ENCODE measurements around the gene COMT. TPM values are rescaled to one million over a fixed set of nuclear protein-coding genes. Genes with fewer than 3 reads are reported as not detected.

COMT gene
- total RNA-seq, 1 experiment from 2014 or later: 96.0 TPM

GRCh38 chr22:19990188-19990587 lies 48.6 kb downstream of the COMT start:
- BruUV-seq (replicated peaks): no TSS peak
- Mint-ChIP-seq H3K4me3 (ENCODE audit: unreplicated experiment) (no peak overlapping the region), H3K27me3 (ENCODE audit: insufficient read depth, unreplicated experiment) (no peaks in the 10 kb centered on the region), H3K36me3 (ENCODE audit: insufficient read depth, unreplicated experiment) (no peaks in the 10 kb centered on the region), H3K27ac (ENCODE audit: unreplicated experiment) (no peak overlapping the region), H3K9me3 (ENCODE audit: unreplicated experiment) (no peaks in the 10 kb centered on the region), H3K4me1 (ENCODE audit: low read depth, unreplicated experiment) (no peaks in the 10 kb centered on the region)
- CTCF ChIA-PET: no interaction called here
- intact Hi-C loops (cut with micrococcal nuclease; ENCODE audit: unreplicated experiment): no loop called here
- Histone ChIP-seq H3K27me3 (replicated peaks; ENCODE audit: control insufficient read depth, insufficient read depth, low read length) (no peaks in the 10 kb centered on the region), H3K4me3 (ENCODE audit: low read depth, low read length) (no peak overlapping the region), H3K9me3 (no peaks in the 10 kb centered on the region), H3K36me3 (ENCODE audit: control insufficient read depth, insufficient read depth, low read length) (no peaks in the 10 kb centered on the region), H3K4me1 (no peaks in the 10 kb centered on the region)
- DNase-seq: no peak
- no peak for TF ChIP-seq CTCF (IDR thresholded peaks at IDR 0.05; ENCODE audit: insufficient read depth in 1 of 2, low read depth in 1 of 2, low read length in 1 of 2, severe bottlenecking in 1 of 2, unreplicated experiment in 1 of 2)
- POLR2A ChIA-PET: no interaction called here

GRCh38 chr22:19990609-19991394 lies 49.2 kb downstream of the COMT start:
- H3K4me1 Mint-ChIP-seq (ENCODE audit: low read depth, unreplicated experiment): no peaks in the 10 kb centered on the region

GRCh38 chr22:19991395-19991644 lies 49.7 kb downstream of the COMT start:
- Histone ChIP-seq H3K36me3 (ENCODE audit: control insufficient read depth, insufficient read depth, low read length) (no peaks in the 10 kb centered on the region), H3K9me3 (no peaks in the 10 kb centered on the region), H3K4me3 (ENCODE audit: low read depth, low read length) (no peak overlapping the region), H3K4me1 (no peaks in the 10 kb centered on the region), H3K27me3 (replicated peaks; ENCODE audit: control insufficient read depth, insufficient read depth, low read length) (no peaks in the 10 kb centered on the region)
- intact Hi-C loops (cut with micrococcal nuclease; ENCODE audit: unreplicated experiment): no loop called here
- Mint-ChIP-seq H3K9me3 (ENCODE audit: unreplicated experiment) (no peaks in the 10 kb centered on the region), H3K4me3 (ENCODE audit: unreplicated experiment) (no peak overlapping the region), H3K4me1 (ENCODE audit: low read depth, unreplicated experiment) (no peaks in the 10 kb centered on the region), H3K36me3 (ENCODE audit: insufficient read depth, unreplicated experiment) (no peaks in the 10 kb centered on the region), H3K27ac (ENCODE audit: unreplicated experiment) (no peak overlapping the region), H3K27me3 (ENCODE audit: insufficient read depth, unreplicated experiment) (no peaks in the 10 kb centered on the region)
- no peak for TF ChIP-seq CTCF (IDR thresholded peaks at IDR 0.05; ENCODE audit: insufficient read depth in 1 of 2, low read depth in 1 of 2, low read length in 1 of 2, severe bottlenecking in 1 of 2, unreplicated experiment in 1 of 2)
- POLR2A ChIA-PET: no interaction called here
- CTCF ChIA-PET: no interaction called here
- no TSS peak for BruUV-seq (replicated peaks)
- no peak for DNase-seq

More at GRCh38 chr22:19990609-19991394, 49.2 kb downstream of the COMT start:
- intact Hi-C loops (cut with micrococcal nuclease; ENCODE audit: unreplicated experiment): no loop called here
- POLR2A ChIA-PET: no interaction called here
- Histone ChIP-seq H3K4me1 (no peaks in the 10 kb centered on the region), H3K4me3 (ENCODE audit: low read depth, low read length) (no peak overlapping the region), H3K9me3 (no peaks in the 10 kb centered on the region), H3K36me3 (ENCODE audit: control insufficient read depth, insufficient read depth, low read length) (no peaks in the 10 kb centered on the region), H3K27me3 (replicated peaks; ENCODE audit: control insufficient read depth, insufficient read depth, low read length) (no peaks in the 10 kb centered on the region)
- Mint-ChIP-seq H3K4me3 (ENCODE audit: unreplicated experiment) (no peak overlapping the region), H3K27me3 (ENCODE audit: insufficient read depth, unreplicated experiment) (no peaks in the 10 kb centered on the region), H3K27ac (ENCODE audit: unreplicated experiment) (no peak overlapping the region), H3K36me3 (ENCODE audit: insufficient read depth, unreplicated experiment) (no peaks in the 10 kb centered on the region), H3K9me3 (ENCODE audit: unreplicated experiment) (no peaks in the 10 kb centered on the region)
- CTCF ChIA-PET: no interaction called here
- BruUV-seq (replicated peaks): no TSS peak
- no peak for TF ChIP-seq CTCF (IDR thresholded peaks at IDR 0.05; ENCODE audit: insufficient read depth in 1 of 2, low read depth in 1 of 2, low read length in 1 of 2, severe bottlenecking in 1 of 2, unreplicated experiment in 1 of 2)
- no peak for DNase-seq

Data from Caco-2 (cell line).